ENCODE data around the gene UBP1. TPM values are rescaled to one million over a fixed set of nuclear protein-coding genes. Genes with fewer than 3 reads are reported as not detected.
"Not testable (repeated sequence)": the region's sequence is repeated elsewhere in the genome, so short reads cannot be mapped to it uniquely, and the experiment has no call there.

The UBP1 gene
- total and polyA plus RNA-seq, 4 donors: 6.8 to 36.9 (median 16.5) TPM

GRCh38 chr3:33447958-33448357, 7.8 kb upstream of the UBP1 start:
- TF ChIP-seq FOXA2 (IDR thresholded peaks at IDR 0.05): no peak
- Histone ChIP-seq H3K36me3 (ENCODE audit: control insufficient read depth in 4 of 4, insufficient read depth in 3 of 4, low read depth in 1 of 4, low read length in 3 of 4) (no peaks in the 10 kb centered on the region), H3K9me3 (ENCODE audit: control insufficient read depth in 4 of 4, low read length in 3 of 4) (no peaks in the 10 kb centered on the region), H3K9ac (ENCODE audit: low read depth in 1 of 2, low read length in 2 of 2) (no peak overlapping the region), H3K27me3 (ENCODE audit: control insufficient read depth in 4 of 4, insufficient read depth in 4 of 4, low read length in 3 of 4) (no peaks in the 10 kb centered on the region), H3K4me1 (ENCODE audit: control insufficient read depth in 4 of 4, insufficient read depth in 4 of 4, low read length in 3 of 4) (no peaks in the 10 kb centered on the region), H3K27ac (ENCODE audit: low read depth in 1 of 2, low read length in 2 of 2) (no peak overlapping the region), H3K4me3 (ENCODE audit: low read depth in 1 of 3, low read length in 3 of 3) (no peak overlapping the region)
- WGBS: 97% methylated on average over 15 of the region's 15 CpGs
- DNase-seq (ENCODE audit: low spot score): no peak

- H3K27ac ChIP-seq (ENCODE audit: low read depth in 1 of 2, low read length in 2 of 2); H3K27me3 ChIP-seq (ENCODE audit: control insufficient read depth in 4 of 4, insufficient read depth in 4 of 4, low read length in 3 of 4); H3K9me3 ChIP-seq (ENCODE audit: control insufficient read depth in 4 of 4, low read length in 3 of 4); H3K9ac ChIP-seq (ENCODE audit: low read depth in 1 of 2, low read length in 2 of 2); H3K36me3 ChIP-seq (ENCODE audit: control insufficient read depth in 4 of 4, insufficient read depth in 3 of 4, low read depth in 1 of 4, low read length in 3 of 4); H3K4me1 ChIP-seq (ENCODE audit: control insufficient read depth in 4 of 4, insufficient read depth in 4 of 4, low read length in 3 of 4); DNase-seq (ENCODE audit: low spot score); H3K4me3 ChIP-seq (ENCODE audit: low read depth in 1 of 3, low read length in 3 of 3): not testable (repeated sequence)
- 94% methylated on average over 7 of the region's 7 CpGs for WGBS
These were observed 7.0 kb upstream of the UBP1 start for GRCh38 chr3:33447256-33447625.

GRCh38 chr3:33442190-33442589, 2.0 kb upstream of the UBP1 start:
- Histone ChIP-seq H3K36me3 (ENCODE audit: control insufficient read depth in 4 of 4, insufficient read depth in 3 of 4, low read depth in 1 of 4, low read length in 3 of 4) (no peaks in the 10 kb centered on the region), H3K27me3 (ENCODE audit: control insufficient read depth in 4 of 4, insufficient read depth in 4 of 4, low read length in 3 of 4) (no peaks in the 10 kb centered on the region), H3K4me3 (ENCODE audit: low read depth in 1 of 3, low read length in 3 of 3) (no peak overlapping the region), H3K27ac (ENCODE audit: low read depth in 1 of 2, low read length in 2 of 2) (peak overlapping the region; percentile 98 to 99), H3K9me3 (ENCODE audit: control insufficient read depth in 4 of 4, low read length in 3 of 4) (no peaks in the 10 kb centered on the region), H3K9ac (ENCODE audit: low read depth in 1 of 2, low read length in 2 of 2) (no peak overlapping the region), H3K4me1 (ENCODE audit: control insufficient read depth in 4 of 4, insufficient read depth in 4 of 4, low read length in 3 of 4) (peaks cover under 1 to 26% (median 13%) of the 10 kb centered on the region in 4 donors)
- WGBS: 87% methylated on average over 4 of the region's 4 CpGs
- TF ChIP-seq ATF3 (IDR thresholded peaks at IDR 0.05) (no peak), RXRA (IDR thresholded peaks at IDR 0.05) (no peak), JUND (IDR thresholded peaks at IDR 0.05) (no peak), ZBTB33 (IDR thresholded peaks at IDR 0.05) (no peak), FOXA1 (IDR thresholded peaks at IDR 0.05) (no peak), TAF1 (conservative IDR thresholded peaks at IDR 0.05) (no peak), YY1 (IDR thresholded peaks at IDR 0.05) (no peak), FOXA2 (IDR thresholded peaks at IDR 0.05) (no peak), MAX (IDR thresholded peaks at IDR 0.05) (no peak), SP1 (IDR thresholded peaks at IDR 0.05) (no peak), HNF4G (IDR thresholded peaks at IDR 0.05) (no peak), CTCF (IDR thresholded peaks at IDR 0.05; ENCODE audit: low read depth, low read length, missing input control) (no peak), NR2F2 (IDR thresholded peaks at IDR 0.05) (no peak)
- no peak for DNase-seq (ENCODE audit: low spot score)

All from liver (tissue), 9 donors.